A673 (cell line): ENCODE data around the gene CDC25A. TPM values are rescaled to one million over a fixed set of nuclear protein-coding genes. Genes with fewer than 3 reads are reported as not detected.

Source experiments
- BruUV-seq: library from RNA; stranded (reverse); fragments of 400-500 nt; replicated peaks from 2 replicates; lab custom pipeline; 2021; lab: Mats Ljungman, UMichigan
- CTCF ChIA-PET: fragments of 300-600 bp; sonication (Branson Sonifier 250); formaldehyde crosslinking; loops from one replicate; lab custom pipeline; 2022; ENCODE audit warnings: antibody characterized with exemption; lab: Charles Lee
- POLR2A ChIA-PET: fragments of 300-600 bp; sonication (Branson Sonifier 250); formaldehyde crosslinking; loops from one replicate; lab custom pipeline; 2022; ENCODE audit warnings: antibody characterized with exemption; ENCODE audit not compliant: low non-redundant PET; lab: Charles Lee
- DNase-seq: peaks from one replicate; pipeline ENCODE4 v3.0.0-alpha.2; 2015; ENCODE audit warnings: low spot score
- H3K27ac ChIP-seq: fragments of 200-600 bp; sonication (generic); 2 replicates; pipeline ENCODE4 v1.5.1; 2016; ENCODE audit warnings: mixed run types, low read depth, mild to moderate bottlenecking, mixed read lengths, antibody characterized with exemption, low read length; ENCODE audit not compliant: poor library complexity, severe bottlenecking
- H3K27me3 ChIP-seq: fragments of 200-600 bp; sonication (generic); replicated peaks from 2 replicates; pipeline ENCODE4 v1.6.1; 2017; ENCODE audit warnings: mixed run types, low read depth, mild to moderate bottlenecking, mixed read lengths, antibody characterized with exemption, low read length; ENCODE audit not compliant: insufficient read depth, poor library complexity
- H3K36me3 ChIP-seq: fragments of 200-600 bp; sonication (generic); 2 replicates; pipeline ENCODE4 v1.6.1; 2016; ENCODE audit warnings: mixed run types, mild to moderate bottlenecking, mixed read lengths, antibody characterized with exemption, low read length; ENCODE audit not compliant: insufficient read depth, poor library complexity, severe bottlenecking
- H3K4me1 ChIP-seq: fragments of 200-600 bp; sonication (generic); 2 replicates; pipeline ENCODE4 v1.6.1; 2017; ENCODE audit warnings: mixed run types, mild to moderate bottlenecking, mixed read lengths, antibody characterized with exemption, low read length; ENCODE audit not compliant: insufficient read depth, poor library complexity, severe bottlenecking
- H3K4me3 ChIP-seq: fragments of 200-600 bp; sonication (generic); 2 replicates; pipeline ENCODE4 v1.5.1; 2016; ENCODE audit warnings: low read depth, mixed run types, mild to moderate bottlenecking, mixed read lengths, low read length; ENCODE audit not compliant: poor library complexity, severe bottlenecking
- H3K9me3 ChIP-seq: fragments of 200-600 bp; sonication (generic); 2 replicates; pipeline ENCODE4 v1.6.1; 2016; ENCODE audit warnings: mixed run types, low read depth, mild to moderate bottlenecking, mixed read lengths, antibody characterized with exemption, low read length; ENCODE audit not compliant: poor library complexity, severe bottlenecking
- EZH2 ChIP-seq: fragments of 200-600 bp; sonication (generic); IDR thresholded peaks from 2 replicates; pipeline ENCODE4 v1.6.1; 2017; ENCODE audit warnings: borderline replicate concordance, low read depth, mild to moderate bottlenecking, mixed read lengths, antibody characterized with exemption, low read length; ENCODE audit not compliant: poor library complexity, severe bottlenecking
- intact Hi-C: fragments of 100-400 bp; cut with micrococcal nuclease; formaldehyde crosslinking; loops from one replicate; pipeline ENCODE4 v1.10.0; 2022; ENCODE audit not compliant: unreplicated experiment
- total RNA-seq: library from RNA; stranded (reverse); gene quantifications from 2 replicates; pipeline ENCODE4 v1.2.3, GENCODE V29; 2021
- TF ChIP-seq, protein P1 (sequence below): fragments of 300-800, 200-600 bp; sonication (generic); conservative IDR thresholded peaks from 2 replicates; pipeline ENCODE4 v1.5.1; 2017; ENCODE audit warnings: low read depth, mild to moderate bottlenecking, antibody characterized with exemption, low read length, moderate library complexity, mixed read lengths

CDC25A gene
- total RNA-seq, 1 experiment from 2014 or later = 34.6 TPM

DNA sequence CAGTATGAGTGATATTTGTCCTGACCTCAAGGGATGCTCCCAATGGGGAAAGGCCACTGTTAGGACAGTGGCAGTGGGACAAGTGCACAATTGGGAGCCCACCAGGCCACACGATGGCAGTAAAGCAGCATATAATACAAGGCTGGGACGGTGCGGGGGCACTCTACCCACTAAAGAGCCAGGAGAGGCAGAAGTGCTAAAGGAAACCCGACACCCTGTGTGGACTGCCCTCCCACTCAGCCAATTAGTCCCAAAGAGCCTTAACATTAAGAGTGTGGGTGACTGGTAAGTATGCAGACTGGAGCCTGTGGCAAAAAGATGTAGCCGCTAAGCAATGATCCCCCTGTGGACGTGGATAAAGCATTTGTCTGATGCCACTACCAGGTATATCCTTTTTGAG lies 44.5 kb upstream of the CDC25A start:
- peaks cover 11% of the 10 kb centered on the region for H3K4me1 ChIP-seq
- no TSS peak for BruUV-seq
- intact Hi-C loops = loop anchor here (1.0 to 5.0 kb wide), 2 partner anchors 204 to 315 kb away; no protein-coding TSS in a partner anchor
- H3K27ac ChIP-seq = no peak overlapping the region
- no peaks in the 10 kb centered on the region for H3K9me3 ChIP-seq
- DNase-seq = peak; percentile 85
- H3K27me3 ChIP-seq = no peaks in the 10 kb centered on the region
- POLR2A ChIA-PET = no interaction called here
- CTCF ChIA-PET = no interaction called here
- no peak for TF ChIP-seq EZH2
- TF ChIP-seq, protein P1, sequence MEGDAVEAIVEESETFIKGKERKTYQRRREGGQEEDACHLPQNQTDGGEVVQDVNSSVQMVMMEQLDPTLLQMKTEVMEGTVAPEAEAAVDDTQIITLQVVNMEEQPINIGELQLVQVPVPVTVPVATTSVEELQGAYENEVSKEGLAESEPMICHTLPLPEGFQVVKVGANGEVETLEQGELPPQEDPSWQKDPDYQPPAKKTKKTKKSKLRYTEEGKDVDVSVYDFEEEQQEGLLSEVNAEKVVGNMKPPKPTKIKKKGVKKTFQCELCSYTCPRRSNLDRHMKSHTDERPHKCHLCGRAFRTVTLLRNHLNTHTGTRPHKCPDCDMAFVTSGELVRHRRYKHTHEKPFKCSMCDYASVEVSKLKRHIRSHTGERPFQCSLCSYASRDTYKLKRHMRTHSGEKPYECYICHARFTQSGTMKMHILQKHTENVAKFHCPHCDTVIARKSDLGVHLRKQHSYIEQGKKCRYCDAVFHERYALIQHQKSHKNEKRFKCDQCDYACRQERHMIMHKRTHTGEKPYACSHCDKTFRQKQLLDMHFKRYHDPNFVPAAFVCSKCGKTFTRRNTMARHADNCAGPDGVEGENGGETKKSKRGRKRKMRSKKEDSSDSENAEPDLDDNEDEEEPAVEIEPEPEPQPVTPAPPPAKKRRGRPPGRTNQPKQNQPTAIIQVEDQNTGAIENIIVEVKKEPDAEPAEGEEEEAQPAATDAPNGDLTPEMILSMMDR = peak; percentile 73
- H3K4me3 ChIP-seq = no peak overlapping the region
- no peaks in the 10 kb centered on the region for H3K36me3 ChIP-seq

DNA sequence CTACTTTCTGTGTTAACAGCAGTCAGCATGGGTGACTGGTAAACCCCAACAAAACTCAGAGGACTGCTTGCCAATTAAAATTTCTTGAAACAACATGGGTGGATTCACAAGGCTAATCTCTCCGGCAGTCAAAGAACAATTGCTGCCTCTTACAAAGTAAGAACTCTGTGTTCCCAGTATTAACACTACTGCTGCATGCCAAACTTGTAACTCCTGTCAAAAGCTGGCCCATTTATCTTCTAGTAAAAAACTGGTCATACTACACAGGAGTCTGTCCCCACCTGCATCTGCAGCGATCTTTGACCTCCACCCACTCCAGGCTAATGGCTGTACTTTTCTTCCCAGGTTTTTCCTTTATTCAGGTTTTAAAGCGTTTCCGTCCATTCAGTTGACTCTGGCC lies 44.0 kb upstream of the CDC25A start:
- ChIA-PET CTCF (interaction anchor here (1.4 kb wide), 1 partner anchor 204 kb away, joined by 3 read pairs; no protein-coding TSS in a partner anchor), POLR2A (no interaction called here)
- Histone ChIP-seq H3K27ac (no peak overlapping the region), H3K4me3 (no peak overlapping the region), H3K9me3 (no peaks in the 10 kb centered on the region), H3K27me3 (no peaks in the 10 kb centered on the region), H3K4me1 (peaks cover 11% of the 10 kb centered on the region), H3K36me3 (no peaks in the 10 kb centered on the region)
- TF ChIP-seq, protein P1 = no peak
- TF ChIP-seq EZH2 = no peak
- intact Hi-C loops = loop anchor here (1.0 to 5.0 kb wide), 2 partner anchors 204 to 315 kb away; no protein-coding TSS in a partner anchor
- no peak for DNase-seq
- BruUV-seq = no TSS peak

DNA sequence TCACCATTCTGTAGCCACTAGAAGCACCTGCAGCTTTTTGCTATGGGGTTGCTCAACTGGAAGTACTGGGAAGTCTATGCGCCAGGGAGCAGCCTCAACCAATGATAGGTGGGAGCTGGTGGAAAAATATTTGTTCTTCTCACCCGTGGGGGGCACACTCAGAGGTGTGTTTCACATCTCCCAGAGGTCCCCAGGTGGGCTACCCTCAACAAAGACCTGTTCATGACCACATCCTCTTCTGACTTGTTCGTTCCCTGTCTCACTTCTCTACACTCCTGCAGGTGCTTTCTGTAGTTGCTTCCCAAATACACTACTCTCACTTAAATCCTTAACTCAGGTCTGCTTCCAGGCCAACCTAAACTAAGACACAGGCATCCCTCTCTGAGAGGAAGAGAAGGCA lies 38.7 kb upstream of the CDC25A start:
- Histone ChIP-seq H3K36me3 (no peaks in the 10 kb centered on the region), H3K9me3 (no peaks in the 10 kb centered on the region), H3K4me1 (no peaks in the 10 kb centered on the region), H3K4me3 (no peak overlapping the region), H3K27ac (no peak overlapping the region), H3K27me3 (no peaks in the 10 kb centered on the region)
- DNase-seq = no peak
- ChIA-PET POLR2A (no interaction called here), CTCF (no interaction called here)
- no TSS peak for BruUV-seq
- intact Hi-C loops = no loop called here
- TF ChIP-seq EZH2 = no peak
- TF ChIP-seq, protein P1 = no peak
